Tibial nerve (tissue), 4 donors: Measurements from ENCODE around the gene METTL25B. TPM values are rescaled to one million over a fixed set of nuclear protein-coding genes. Genes with fewer than 3 reads are reported as not detected.

Experiments used
- DNase-seq, 2 donors: peaks; one replicate each; pipeline ENCODE4 v3.0.0-alpha.2; 2019; ENCODE audit warnings: low spot score in 2 of 2
- H3K27ac ChIP-seq, 4 donors: fragments of 200-600 bp; sonication (generic) in 3 of 4; one replicate each; pipeline ENCODE4 v1.5.1; 2017 to 2019; ENCODE audit warnings: mild to moderate bottlenecking in 1 of 4
- H3K27me3 ChIP-seq, 2 donors: fragments of 200-600 bp; sonication (generic) in 1 of 2; one replicate each; pipeline versions ENCODE4 v1.5.1 to v1.6.0; 2017 to 2019
- H3K36me3 ChIP-seq, 3 donors: fragments of 200-600 bp; sonication (generic); one replicate each; pipeline ENCODE4 v1.5.1; 2018 to 2019
- H3K4me1 ChIP-seq, 4 donors: fragments of 200-600 bp; sonication (generic) in 3 of 4; one replicate each; pipeline ENCODE4 v1.5.1; 2017 to 2019
- H3K4me3 ChIP-seq, 4 donors: fragments of 200-600 bp; sonication (generic) in 3 of 4; one replicate each; pipeline ENCODE4 v1.5.1; 2017 to 2019; ENCODE audit warnings: mild to moderate bottlenecking in 1 of 4, moderate library complexity in 1 of 4
- H3K9me3 ChIP-seq, 4 donors: fragments of 200-600 bp; sonication (generic) in 3 of 4; one replicate each; pipeline ENCODE4 v1.5.1; 2017 to 2019
- EP300 ChIP-seq, 2 donors: sonication (generic); formaldehyde crosslinking; IDR thresholded peaks; one replicate each; pipeline ENCODE4 v1.6.1; 2017; ENCODE audit warnings: antibody characterized with exemption in 2 of 2, mild to moderate bottlenecking in 1 of 2
- POLR2A ChIP-seq, 2 donors: fragments of 450-650 bp; IDR thresholded peaks; one replicate each; pipeline ENCODE4 v1.6.1; 2017; ENCODE audit warnings: antibody characterized with exemption in 2 of 2, mild to moderate bottlenecking in 2 of 2, moderate library complexity in 2 of 2
- WGBS, 2 donors: methylation state at CpG; one replicate each; pipeline ENCODE4 v1.1.5; 2018; 5-methylcytosine and 5-hydroxymethylcytosine counted together
- total RNA-seq, 4 donors: library from RNA; depleted of rRNA; stranded (reverse); fragments of >200 nt; gene quantifications; one replicate each; pipeline ENCODE4 v1.1.0, GENCODE V29; 2016
- TF ChIP-seq, protein P1 (sequence below), 5 experiments: fragments of 200-600 bp in 3 of 5; fragments of 450-650 bp in 2 of 5; sonication (generic) in 3 of 5; IDR thresholded peaks; one replicate each; pipeline ENCODE4 v1.5.1; 2016 to 2019; ENCODE audit warnings: antibody characterized with exemption in 5 of 5, mild to moderate bottlenecking in 3 of 5, moderate library complexity in 2 of 5

METTL25B gene
- total RNA-seq, 4 donors from 2014 or later = 36.5 to 50.1 (median 46.0) TPM

DNA sequence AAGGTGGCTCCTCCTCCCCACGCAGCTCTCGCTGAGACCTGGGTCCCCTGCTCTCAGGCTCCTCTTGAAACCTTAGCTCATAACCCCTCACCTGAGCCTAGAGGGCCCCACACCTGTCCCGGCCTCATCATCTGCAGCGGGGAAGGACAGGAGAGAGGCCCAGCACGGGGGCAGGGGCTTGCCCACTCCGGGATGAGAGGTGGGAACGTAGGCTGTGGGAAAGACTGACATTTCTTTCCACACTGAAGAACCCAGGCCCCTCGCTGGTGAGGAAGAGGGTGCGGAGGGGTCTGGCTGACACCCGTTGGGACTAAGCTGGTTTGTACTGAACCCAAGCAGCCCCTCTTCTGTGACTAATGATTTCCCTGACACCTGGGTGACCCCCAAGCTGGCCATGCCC, 37.1 kb upstream of the METTL25B start:
- TF ChIP-seq, protein P1, sequence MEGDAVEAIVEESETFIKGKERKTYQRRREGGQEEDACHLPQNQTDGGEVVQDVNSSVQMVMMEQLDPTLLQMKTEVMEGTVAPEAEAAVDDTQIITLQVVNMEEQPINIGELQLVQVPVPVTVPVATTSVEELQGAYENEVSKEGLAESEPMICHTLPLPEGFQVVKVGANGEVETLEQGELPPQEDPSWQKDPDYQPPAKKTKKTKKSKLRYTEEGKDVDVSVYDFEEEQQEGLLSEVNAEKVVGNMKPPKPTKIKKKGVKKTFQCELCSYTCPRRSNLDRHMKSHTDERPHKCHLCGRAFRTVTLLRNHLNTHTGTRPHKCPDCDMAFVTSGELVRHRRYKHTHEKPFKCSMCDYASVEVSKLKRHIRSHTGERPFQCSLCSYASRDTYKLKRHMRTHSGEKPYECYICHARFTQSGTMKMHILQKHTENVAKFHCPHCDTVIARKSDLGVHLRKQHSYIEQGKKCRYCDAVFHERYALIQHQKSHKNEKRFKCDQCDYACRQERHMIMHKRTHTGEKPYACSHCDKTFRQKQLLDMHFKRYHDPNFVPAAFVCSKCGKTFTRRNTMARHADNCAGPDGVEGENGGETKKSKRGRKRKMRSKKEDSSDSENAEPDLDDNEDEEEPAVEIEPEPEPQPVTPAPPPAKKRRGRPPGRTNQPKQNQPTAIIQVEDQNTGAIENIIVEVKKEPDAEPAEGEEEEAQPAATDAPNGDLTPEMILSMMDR (IDR thresholded peaks at IDR 0.05) = no peak
- Histone ChIP-seq H3K9me3 (no peaks in the 10 kb centered on the region), H3K4me1 (peaks cover 0 to 41% (median 18%) of the 10 kb centered on the region in 4 donors), H3K4me3 (no peak overlapping the region), H3K27me3 (peaks cover 0 to 45% of the 10 kb centered on the region in 2 donors), H3K36me3 (no peaks in the 10 kb centered on the region), H3K27ac (no peak overlapping the region)
- no peak for DNase-seq
- WGBS, 2 donors = 60 to 66% methylated on average over 8 to 10 of the region's 10 CpGs

GRCh38 chr1:156691665-156692440, 36.4 kb upstream of the METTL25B start:
- Histone ChIP-seq H3K4me3 (no peak overlapping the region), H3K27ac (no peak overlapping the region), H3K9me3 (no peaks in the 10 kb centered on the region), H3K27me3 (peaks cover 0 to 45% of the 10 kb centered on the region in 2 donors), H3K36me3 (no peaks in the 10 kb centered on the region), H3K4me1 (peaks cover 0 to 41% (median 18%) of the 10 kb centered on the region in 4 donors)
- TF ChIP-seq, protein P1 (IDR thresholded peaks at IDR 0.05) = no peak
- TF ChIP-seq EP300 (IDR thresholded peaks at IDR 0.05) = no peak
- TF ChIP-seq POLR2A (IDR thresholded peaks at IDR 0.05) = no peak
- no peak for DNase-seq
- WGBS, 2 donors = 15 to 16% methylated on average over 20 of the region's 20 CpGs

DNA sequence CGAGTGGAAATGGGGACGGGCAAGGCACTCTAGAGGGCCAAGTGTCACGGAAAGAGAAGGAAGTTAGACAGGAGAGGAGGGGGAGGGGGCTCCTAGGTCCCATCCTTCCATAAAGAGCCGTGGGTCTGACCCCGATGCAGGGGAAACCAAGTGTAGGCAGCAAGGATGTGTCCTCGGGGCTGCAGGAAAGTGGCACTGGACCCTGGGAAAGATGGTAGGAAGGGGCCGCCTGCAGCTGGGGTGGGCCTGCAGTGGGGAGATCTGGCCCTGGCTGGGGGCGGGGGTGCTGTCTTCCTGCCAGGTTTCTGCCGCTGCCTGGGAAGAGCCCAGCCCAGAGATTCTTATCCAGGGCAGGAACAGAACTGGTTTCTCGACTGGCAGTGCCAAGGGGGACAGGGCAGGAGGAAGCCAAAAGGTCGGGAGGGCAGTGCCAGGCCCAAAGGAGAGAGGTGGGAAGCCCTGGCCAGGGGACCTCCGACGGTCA, 35.8 kb upstream of the METTL25B start:
- DNase-seq = no peak
- H3K4me3 ChIP-seq = no peak overlapping the region

GRCh38 chr1:156692925-156693847, 35.1 kb upstream of the METTL25B start:
- 50 to 57% methylated on average over 15 to 16 of the region's 16 CpGs for WGBS, 2 donors
- Histone ChIP-seq H3K4me1 (peaks cover 0 to 41% (median 18%) of the 10 kb centered on the region in 4 donors), H3K4me3 (no peak overlapping the region), H3K9me3 (no peaks in the 10 kb centered on the region), H3K27ac (no peak overlapping the region), H3K36me3 (no peaks in the 10 kb centered on the region), H3K27me3 (peaks cover 0 to 53% of the 10 kb centered on the region in 2 donors)
- no peak for TF ChIP-seq EP300 (IDR thresholded peaks at IDR 0.05)
- DNase-seq = no peak

More for the DNA sequence above, 35.8 kb upstream of the METTL25B start:
- no peaks in the 10 kb centered on the region for H3K36me3 ChIP-seq
- TF ChIP-seq, protein P1 (IDR thresholded peaks at IDR 0.05) = no peak
- TF ChIP-seq EP300 (IDR thresholded peaks at IDR 0.05) (no peak), POLR2A (IDR thresholded peaks at IDR 0.05) (no peak)
- H3K27ac ChIP-seq = no peak overlapping the region
- H3K27me3 ChIP-seq = peaks cover 0 to 50% of the 10 kb centered on the region in 2 donors
- WGBS, 2 donors = 20% methylated on average over 13 of the region's 13 CpGs
- no peaks in the 10 kb centered on the region for H3K9me3 ChIP-seq
- peaks cover 0 to 41% (median 18%) of the 10 kb centered on the region in 4 donors for H3K4me1 ChIP-seq

- Histone ChIP-seq H3K9me3 (no peaks in the 10 kb centered on the region), H3K4me3 (no peak overlapping the region), H3K27me3 (peaks cover 0 to 53% of the 10 kb centered on the region in 2 donors), H3K4me1 (peaks cover 0 to 40% (median 18%) of the 10 kb centered on the region in 4 donors), H3K36me3 (peaks cover 0 to 5% (median 0%) of the 10 kb centered on the region in 3 donors), H3K27ac (no peak overlapping the region)
- 75 to 80% methylated on average over 12 of the region's 12 CpGs for WGBS, 2 donors
- TF ChIP-seq POLR2A (IDR thresholded peaks at IDR 0.05) = no peak
- TF ChIP-seq, protein P1 (IDR thresholded peaks at IDR 0.05) = no peak
- DNase-seq = no peak
These were observed 34.2 kb upstream of the METTL25B start for GRCh38 chr1:156693848-156694689.
